Gastroesophageal sphincter (tissue), 4 donors: ENCODE data around the gene KIAA1614. TPM values are rescaled to one million over a fixed set of nuclear protein-coding genes. Genes with fewer than 3 reads are reported as not detected.

Experiments
- ATAC-seq: fragments of 150-250 bp; one replicate; pipeline ENCODE4 v1.9.1; 2016; ENCODE audit warnings: mild to moderate bottlenecking, moderate library complexity
- H3K27ac ChIP-seq, 4 donors: fragments of 200-600 bp; sonication (generic) in 3 of 4; 1 replicate in 3 of 4; 2 replicates in 1 of 4; pipeline ENCODE4 v1.5.1; 2016 to 2019
- H3K27me3 ChIP-seq: fragments of 200-600 bp; sonication (generic); one replicate; pipeline ENCODE4 v1.5.1; 2019
- H3K36me3 ChIP-seq, 2 donors: fragments of 200-600 bp; sonication (generic); one replicate each; pipeline ENCODE4 v1.5.1; 2019; ENCODE audit warnings: control low read depth in 1 of 2
- H3K4me1 ChIP-seq, 3 donors: fragments of 200-600 bp; sonication (generic); 1 replicate in 2 of 3; 2 replicates in 1 of 3; pipeline ENCODE4 v1.5.1; 2016 to 2019; ENCODE audit warnings: control low read depth in 2 of 3
- H3K4me3 ChIP-seq, 2 donors: fragments of 200-600 bp; sonication (generic); one replicate each; pipeline ENCODE4 v1.5.1; 2019; ENCODE audit warnings: mild to moderate bottlenecking in 1 of 2, moderate library complexity in 1 of 2
- H3K9me3 ChIP-seq, 3 donors: fragments of 200-600 bp; sonication (generic); one replicate each; pipeline ENCODE4 v1.5.1; 2017 to 2019; ENCODE audit warnings: control low read depth in 2 of 3
- CTCF ChIP-seq, 4 experiments: fragments of 200-600 bp in 2 of 4; fragments of 450-650 bp in 2 of 4; sonication (generic) in 1 of 4; IDR thresholded peaks; one replicate each; pipeline ENCODE4 v1.5.1; 2017 to 2019; ENCODE audit warnings: antibody characterized with exemption in 4 of 4, mild to moderate bottlenecking in 2 of 4, moderate library complexity in 2 of 4
- EP300 ChIP-seq: sonication (generic); formaldehyde crosslinking; IDR thresholded peaks from one replicate; pipeline ENCODE4 v1.6.1; 2017; ENCODE audit warnings: antibody characterized with exemption, mild to moderate bottlenecking
- POLR2A ChIP-seq, 2 donors: fragments of 450-650 bp; IDR thresholded peaks; one replicate each; pipeline ENCODE4 v1.6.1; 2017; ENCODE audit warnings: antibody characterized with exemption in 2 of 2, mild to moderate bottlenecking in 2 of 2, moderate library complexity in 1 of 2
- POLR2AphosphoS5 ChIP-seq: sonication (generic); formaldehyde crosslinking; IDR thresholded peaks from one replicate; pipeline ENCODE4 v1.6.1; 2017; ENCODE audit warnings: antibody characterized with exemption
- WGBS, 2 donors: methylation state at CpG; one replicate each; pipeline ENCODE4 v1.1.5; 2018; ENCODE audit warnings: low coverage in 1 of 2; 5-methylcytosine and 5-hydroxymethylcytosine counted together
- total RNA-seq, 4 donors: library from RNA; depleted of rRNA; stranded (reverse); fragments of >200 nt; gene quantifications; one replicate each; pipeline ENCODE4 v1.1.0, GENCODE V29; 2016

Gene KIAA1614
- total RNA-seq, 4 donors from 2014 or later = 11.2 to 30.9 (median 16.7) TPM

GRCh38 chr1:180974236-180974635 lies 61.5 kb downstream of the KIAA1614 start:
- Histone ChIP-seq H3K4me1 (peaks cover 0 to 40% (median 0%) of the 10 kb centered on the region in 3 donors), H3K36me3 (peaks cover 0 to 64% of the 10 kb centered on the region in 2 donors)
- ATAC-seq = no peak

GRCh38 chr1:180975551-180975950 lies 62.9 kb downstream of the KIAA1614 start:
- Histone ChIP-seq H3K4me3 (no peak overlapping the region), H3K9me3 (no peaks in the 10 kb centered on the region), H3K4me1 (peaks cover 0 to 40% (median 0%) of the 10 kb centered on the region in 3 donors), H3K27ac (no peak overlapping the region), H3K36me3 (peaks cover 0 to 59% of the 10 kb centered on the region in 2 donors), H3K27me3 (no peaks in the 10 kb centered on the region)
- TF ChIP-seq POLR2A (IDR thresholded peaks at IDR 0.05) = no peak
- no peak for TF ChIP-seq EP300
- no peak for TF ChIP-seq POLR2AphosphoS5
- no peak for TF ChIP-seq CTCF (IDR thresholded peaks at IDR 0.05)
- WGBS, 2 donors = 68 to 78% methylated on average over 2 to 4 of the region's 4 CpGs
- peak; percentile 51 for ATAC-seq

More at GRCh38 chr1:180974236-180974635, 61.5 kb downstream of the KIAA1614 start:
- H3K4me3 ChIP-seq = no peak overlapping the region
- H3K9me3 ChIP-seq = no peaks in the 10 kb centered on the region
- peak overlapping the region in 2 of 4 donors; percentile 12 to 25 for H3K27ac ChIP-seq
- no peaks in the 10 kb centered on the region for H3K27me3 ChIP-seq
- TF ChIP-seq EP300 = no peak
- no peak for TF ChIP-seq POLR2A (IDR thresholded peaks at IDR 0.05)
- TF ChIP-seq CTCF (IDR thresholded peaks at IDR 0.05) = no peak
- no peak for TF ChIP-seq POLR2AphosphoS5
- 58 to 74% methylated on average over 4 of the region's 4 CpGs for WGBS, 2 donors

- Histone ChIP-seq H3K9me3 (no peaks in the 10 kb centered on the region), H3K4me1 (peaks cover 0 to 43% (median 0%) of the 10 kb centered on the region in 3 donors), H3K4me3 (no peak overlapping the region), H3K36me3 (peaks cover 0 to 58% of the 10 kb centered on the region in 2 donors), H3K27me3 (no peaks in the 10 kb centered on the region), H3K27ac (no peak overlapping the region)
- ATAC-seq = no peak
- 70 to 95% methylated on average over 2 to 4 of the region's 12 CpGs for WGBS, 2 donors
- TF ChIP-seq CTCF (IDR thresholded peaks at IDR 0.05) = no peak
- no peak for TF ChIP-seq POLR2A (IDR thresholded peaks at IDR 0.05)
- no peak for TF ChIP-seq POLR2AphosphoS5
- TF ChIP-seq EP300 = no peak
Measured at GRCh38 chr1:180976191-180976590, 63.5 kb downstream of the KIAA1614 start.

GRCh38 chr1:180976732-180977357 lies 64.1 kb downstream of the KIAA1614 start:
- Histone ChIP-seq H3K9me3 (no peaks in the 10 kb centered on the region), H3K27ac (no peak overlapping the region), H3K4me3 (no peak overlapping the region), H3K4me1 (peaks cover 0 to 49% (median 0%) of the 10 kb centered on the region in 3 donors), H3K36me3 (peaks cover 0 to 59% of the 10 kb centered on the region in 2 donors), H3K27me3 (no peaks in the 10 kb centered on the region)
- TF ChIP-seq CTCF (IDR thresholded peaks at IDR 0.05) (no peak), EP300 (no peak), POLR2A (IDR thresholded peaks at IDR 0.05) (no peak), POLR2AphosphoS5 (no peak)
- 82 to 91% methylated on average over 6 of the region's 6 CpGs for WGBS, 2 donors
- ATAC-seq = no peak
